WI38 (cell line): Measurements from ENCODE around the gene NSD2.

Source experiments
- H3K4me3 ChIP-seq: 2 replicates; pipeline ENCODE4 v1.5.1; 2011; ENCODE audit warnings: low read depth, mild to moderate bottlenecking, control low read depth, low read length
- CTCF ChIP-seq: IDR thresholded peaks from 2 replicates; pipeline ENCODE4 v1.5.1; 2012; ENCODE audit warnings: low read depth, mild to moderate bottlenecking, control low read depth, low read length

Gene NSD2

DNA sequence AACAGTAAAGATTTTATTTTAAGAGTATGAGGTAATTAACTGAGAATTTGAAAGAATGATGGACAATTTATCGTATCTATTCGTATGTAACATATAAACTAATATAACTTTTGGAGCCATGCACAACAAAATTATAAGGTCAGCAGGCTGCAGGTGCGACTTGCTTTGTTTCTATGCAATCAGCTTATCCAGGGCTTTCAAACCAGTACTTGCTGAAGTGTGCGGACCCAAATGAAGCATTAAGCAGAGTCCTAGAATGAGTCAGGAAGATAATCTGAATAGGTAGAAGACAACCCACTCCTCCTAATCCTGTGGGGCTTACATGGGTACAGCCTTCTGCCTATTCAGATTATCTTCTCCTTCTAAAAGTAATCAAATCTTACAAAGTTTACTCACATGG is 2.1 kb downstream of the NSD2 start:
- H3K4me3 ChIP-seq, result peak overlapping the region; percentile 88

DNA sequence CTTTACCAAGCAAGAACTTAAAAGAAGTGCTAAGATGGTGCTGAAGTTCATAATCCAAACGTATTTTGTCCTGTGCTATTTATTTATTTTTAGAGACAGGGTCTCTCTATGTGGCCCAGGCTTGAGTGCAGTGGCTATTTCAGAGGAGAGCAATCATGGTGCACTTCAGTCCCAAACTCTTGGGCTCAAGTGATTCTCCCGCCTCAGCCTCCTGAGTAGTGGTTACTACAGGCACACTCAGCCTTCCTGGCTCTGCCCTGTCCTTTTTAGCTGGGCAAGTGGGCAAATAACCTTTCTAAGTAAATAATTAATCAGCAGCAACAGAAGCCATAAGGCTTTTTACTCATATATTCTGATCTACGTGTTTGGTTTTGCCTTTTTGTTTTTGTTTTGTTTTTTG is 2.6 kb downstream of the NSD2 start:
- TF ChIP-seq CTCF, result no peak
- H3K4me3 ChIP-seq, result peak overlapping the region; percentile 88

More for the DNA sequence above, 2.1 kb downstream of the NSD2 start:
- TF ChIP-seq CTCF, result no peak

DNA sequence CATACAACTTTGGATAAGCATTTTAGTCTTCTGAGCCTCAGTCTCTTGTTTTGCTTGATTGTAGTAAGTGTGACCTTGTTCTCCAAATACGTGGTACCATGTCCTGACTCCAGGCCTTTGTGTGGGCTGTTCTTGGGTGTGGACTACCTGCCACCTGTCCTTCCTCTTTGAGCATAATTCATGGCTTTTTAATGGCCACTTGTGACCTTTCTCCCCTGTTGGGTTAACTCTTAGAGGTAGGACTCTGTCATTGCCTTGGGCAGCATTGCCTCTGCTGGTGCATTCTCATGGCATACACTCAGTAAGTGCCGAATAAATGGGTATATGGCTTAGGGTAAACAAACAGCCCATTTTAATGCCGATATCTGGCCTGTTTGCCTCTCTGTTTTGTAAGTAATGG is 3.0 kb downstream of the NSD2 start:
- no peak overlapping the region for H3K4me3 ChIP-seq
- TF ChIP-seq CTCF, result no peak

GRCh38 chr4:1879485-1879884 is 8.3 kb downstream of the NSD2 start:
- TF ChIP-seq CTCF, result no peak
- no peak overlapping the region for H3K4me3 ChIP-seq

- TF ChIP-seq CTCF, result no peak
Observed at GRCh38 chr4:1880332-1880731, 9.1 kb downstream of the NSD2 start.

DNA sequence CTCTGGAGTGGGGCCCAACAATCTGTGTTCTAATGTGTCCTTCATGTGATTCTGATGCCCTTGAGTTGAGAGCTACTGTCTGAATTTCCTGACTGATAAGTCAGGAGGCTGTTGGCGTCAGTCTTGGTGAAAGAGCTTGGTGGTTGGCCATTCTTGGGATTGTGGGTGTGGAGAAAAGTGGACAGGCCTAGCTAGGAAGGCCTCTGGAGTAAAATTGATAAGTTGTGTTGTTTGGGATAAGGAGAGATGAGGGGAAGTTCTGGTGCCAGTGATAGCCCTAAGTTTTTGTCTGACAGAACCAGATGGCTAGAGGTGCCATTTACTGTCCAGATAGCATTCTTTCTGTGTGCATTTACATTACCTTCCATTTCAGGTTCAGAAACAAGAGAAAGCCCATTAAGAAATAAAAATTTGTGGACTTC is 11.7 kb downstream of the NSD2 start:
- H3K4me3 ChIP-seq, result no peak overlapping the region
- no peak for TF ChIP-seq CTCF

More at GRCh38 chr4:1880332-1880731, 9.1 kb downstream of the NSD2 start:
- H3K4me3 ChIP-seq, result no peak overlapping the region

- no peak overlapping the region for H3K4me3 ChIP-seq
- TF ChIP-seq CTCF, result no peak
Observed at GRCh38 chr4:1883583-1883982, 12.4 kb downstream of the NSD2 start.
